Spleen (tissue), 7 donors: ENCODE results near the gene CTTNBP2NL.

Source experiments
- POLR2A ChIP-seq, 3 donors: fragments of 450-650 bp; IDR thresholded peaks; one replicate each; pipeline ENCODE4 v1.5.1; 2017; ENCODE audit warnings: antibody characterized with exemption in 3 of 3, mild to moderate bottlenecking in 1 of 3
- POLR2AphosphoS5 ChIP-seq, 3 donors: sonication (generic); formaldehyde crosslinking; IDR thresholded peaks; one replicate each; pipeline ENCODE4 v1.5.1; 2017; ENCODE audit warnings: antibody characterized with exemption in 3 of 3
- TF ChIP-seq, protein P1 (sequence below), 11 experiments: fragments of 200-600 bp in 7 of 11; fragments of 450-650 bp in 4 of 11; sonication (generic) in 4 of 11; IDR thresholded peaks in 8 of 11; conservative IDR thresholded peaks in 3 of 11; 1 replicate in 7 of 11; 2 replicates in 4 of 11; pipeline versions ENCODE4 v1.4.0 to v1.8.0; 2016 to 2021; ENCODE audit warnings: antibody characterized with exemption in 11 of 11, inconsistent platforms in 4 of 11, mild to moderate bottlenecking in 1 of 11
- donor health status: DM: no; HTN: no; CAD: no; lungs with moderate emphysema.
- donor health status: DM: no; HTN: no; CAD: no.
- donor health status: DM: no; HTN: no; CAD: no.

DNA sequence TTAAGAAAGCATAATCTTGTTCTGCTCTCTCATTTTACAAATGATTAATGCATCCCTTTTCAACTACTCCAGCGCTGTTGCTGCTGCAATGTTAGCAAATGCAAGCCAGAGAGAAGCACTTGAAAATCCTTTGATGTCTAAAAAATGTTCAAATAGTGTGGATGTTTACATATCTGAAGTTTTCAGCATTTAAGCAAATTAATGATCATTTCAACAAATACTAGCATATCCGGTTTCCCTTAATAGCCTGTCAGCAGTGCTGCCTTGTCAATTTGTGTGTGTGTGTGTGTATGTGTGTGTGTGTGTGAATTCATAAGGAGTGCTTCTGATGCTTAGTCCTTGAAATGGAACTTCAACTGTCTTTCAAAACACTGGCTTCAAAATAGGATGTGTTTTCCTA is 64.6 kb downstream of the CTTNBP2NL start:
- TF ChIP-seq POLR2AphosphoS5 (IDR thresholded peaks at IDR 0.05) (no peak), POLR2A (IDR thresholded peaks at IDR 0.05) (no peak)
- TF ChIP-seq, protein P1, sequence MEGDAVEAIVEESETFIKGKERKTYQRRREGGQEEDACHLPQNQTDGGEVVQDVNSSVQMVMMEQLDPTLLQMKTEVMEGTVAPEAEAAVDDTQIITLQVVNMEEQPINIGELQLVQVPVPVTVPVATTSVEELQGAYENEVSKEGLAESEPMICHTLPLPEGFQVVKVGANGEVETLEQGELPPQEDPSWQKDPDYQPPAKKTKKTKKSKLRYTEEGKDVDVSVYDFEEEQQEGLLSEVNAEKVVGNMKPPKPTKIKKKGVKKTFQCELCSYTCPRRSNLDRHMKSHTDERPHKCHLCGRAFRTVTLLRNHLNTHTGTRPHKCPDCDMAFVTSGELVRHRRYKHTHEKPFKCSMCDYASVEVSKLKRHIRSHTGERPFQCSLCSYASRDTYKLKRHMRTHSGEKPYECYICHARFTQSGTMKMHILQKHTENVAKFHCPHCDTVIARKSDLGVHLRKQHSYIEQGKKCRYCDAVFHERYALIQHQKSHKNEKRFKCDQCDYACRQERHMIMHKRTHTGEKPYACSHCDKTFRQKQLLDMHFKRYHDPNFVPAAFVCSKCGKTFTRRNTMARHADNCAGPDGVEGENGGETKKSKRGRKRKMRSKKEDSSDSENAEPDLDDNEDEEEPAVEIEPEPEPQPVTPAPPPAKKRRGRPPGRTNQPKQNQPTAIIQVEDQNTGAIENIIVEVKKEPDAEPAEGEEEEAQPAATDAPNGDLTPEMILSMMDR (IDR thresholded peaks at IDR 0.05 in 8 of 11, conservative IDR thresholded peaks at IDR 0.05 in 3 of 11): no peak
